ENCODE measurements around the gene TMEM26. TPM values are rescaled to one million over a fixed set of nuclear protein-coding genes. Genes with fewer than 3 reads are reported as not detected.

Gene TMEM26
- total and polyA plus RNA-seq, 2 donors, result 2.5 to 3.4 TPM

DNA sequence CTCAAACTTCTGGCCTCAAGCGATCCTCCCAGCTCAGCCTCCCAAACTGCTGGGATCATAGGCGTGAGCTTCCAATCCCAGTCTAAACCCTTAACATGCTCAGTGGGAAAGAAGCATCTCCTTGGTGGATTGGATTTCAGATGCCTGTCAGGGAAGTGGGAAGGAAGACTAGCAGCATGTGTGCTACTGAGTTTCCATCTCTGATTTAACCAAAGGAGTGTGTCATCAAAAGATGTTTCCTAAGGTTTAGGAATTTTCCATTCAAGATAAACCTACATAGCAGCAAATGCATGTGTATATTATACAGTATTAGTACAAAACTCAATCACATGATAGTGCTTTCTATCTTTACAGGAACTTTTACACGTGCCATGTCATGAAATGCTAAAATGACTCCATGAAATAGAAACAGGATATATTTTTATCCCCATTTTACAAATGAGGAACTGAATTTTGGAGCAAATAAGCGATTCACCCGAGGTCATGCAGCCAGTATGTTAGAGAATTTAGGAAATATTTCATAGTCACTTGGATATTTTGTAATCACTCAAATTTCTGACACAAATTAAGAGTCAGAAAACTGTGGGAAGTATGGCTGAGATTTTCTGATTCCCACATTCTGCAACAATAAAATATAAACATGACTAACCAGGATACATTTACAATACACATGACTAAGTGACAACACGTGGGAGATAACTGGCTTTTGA is 11.4 kb upstream of the TMEM26 start:
- WGBS, result 72% methylated on average over 6 of the region's 6 CpGs
- H3K27ac ChIP-seq (ENCODE audit: low read depth in 1 of 2, low read length in 1 of 2), result no peak overlapping the region
- no peaks in the 10 kb centered on the region for H3K36me3 ChIP-seq (ENCODE audit: control insufficient read depth in 2 of 2, insufficient read depth in 2 of 2, low read length in 1 of 2)
- H3K27me3 ChIP-seq (ENCODE audit: control insufficient read depth in 2 of 2, insufficient read depth in 1 of 2, low read length in 1 of 2), result no peaks in the 10 kb centered on the region
- H3K4me1 ChIP-seq (ENCODE audit: control insufficient read depth in 2 of 2, insufficient read depth in 2 of 2, low read length in 2 of 2), result no peaks in the 10 kb centered on the region
- H3K4me3 ChIP-seq (ENCODE audit: low read length in 2 of 2), result no peak overlapping the region
- DNase-seq (ENCODE audit: low read depth in 6 of 9, low spot score in 9 of 9), result no peak
- H3K9me3 ChIP-seq (ENCODE audit: control insufficient read depth in 2 of 2, insufficient read depth in 1 of 2, low read length in 1 of 2), result no peaks in the 10 kb centered on the region

DNA sequence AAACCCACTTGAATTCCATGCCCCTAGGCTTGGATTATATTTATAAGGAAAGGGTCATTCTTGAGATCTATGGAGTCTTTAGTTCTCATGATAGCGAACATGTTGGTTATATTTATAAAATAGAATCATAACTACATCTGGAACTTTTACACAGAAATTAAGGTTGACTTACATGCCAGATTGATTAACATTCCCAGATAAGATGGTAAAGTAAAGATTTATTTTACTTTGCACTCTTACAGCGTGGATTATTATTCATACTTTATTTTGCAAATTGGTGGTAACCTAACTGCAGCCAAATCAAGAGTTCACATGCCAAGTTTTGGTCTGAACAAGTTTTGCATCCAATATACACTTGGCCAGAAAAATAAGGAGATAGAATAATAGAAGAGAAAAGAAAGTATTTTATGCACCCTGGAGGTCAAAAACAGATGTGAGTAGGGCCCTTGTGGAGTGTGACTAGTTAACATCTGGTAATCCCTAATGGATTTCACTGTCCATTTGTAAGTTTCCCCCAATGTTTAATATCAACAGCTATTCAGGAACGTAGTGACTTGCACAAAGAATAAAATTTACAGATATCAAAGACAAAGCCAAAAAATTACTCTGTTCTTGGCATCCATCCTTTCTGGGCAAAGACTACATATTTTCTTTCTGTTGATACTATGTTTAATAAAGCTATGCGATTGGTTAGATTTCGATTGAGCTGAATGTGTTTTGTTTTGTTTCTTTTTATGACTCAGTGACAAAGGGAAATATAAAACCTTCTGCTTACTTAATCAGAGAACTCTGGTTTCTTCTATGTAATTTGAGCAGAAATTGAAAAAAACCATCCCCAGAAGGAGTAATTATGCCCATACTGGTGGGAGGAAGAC is 10.1 kb upstream of the TMEM26 start:
- H3K27me3 ChIP-seq (ENCODE audit: control insufficient read depth in 2 of 2, insufficient read depth in 1 of 2, low read length in 1 of 2), result no peaks in the 10 kb centered on the region
- WGBS, result 92% methylated on average over 5 of the region's 5 CpGs
- no peak overlapping the region for H3K27ac ChIP-seq (ENCODE audit: low read depth in 1 of 2, low read length in 1 of 2)
- no peak overlapping the region for H3K4me3 ChIP-seq (ENCODE audit: low read length in 2 of 2)
- H3K4me1 ChIP-seq (ENCODE audit: control insufficient read depth in 2 of 2, insufficient read depth in 2 of 2, low read length in 2 of 2), result no peaks in the 10 kb centered on the region
- H3K36me3 ChIP-seq (ENCODE audit: control insufficient read depth in 2 of 2, insufficient read depth in 2 of 2, low read length in 1 of 2), result no peaks in the 10 kb centered on the region
- DNase-seq (ENCODE audit: low read depth in 6 of 9, low spot score in 9 of 9), result no peak
- no peaks in the 10 kb centered on the region for H3K9me3 ChIP-seq (ENCODE audit: control insufficient read depth in 2 of 2, insufficient read depth in 1 of 2, low read length in 1 of 2)

DNA sequence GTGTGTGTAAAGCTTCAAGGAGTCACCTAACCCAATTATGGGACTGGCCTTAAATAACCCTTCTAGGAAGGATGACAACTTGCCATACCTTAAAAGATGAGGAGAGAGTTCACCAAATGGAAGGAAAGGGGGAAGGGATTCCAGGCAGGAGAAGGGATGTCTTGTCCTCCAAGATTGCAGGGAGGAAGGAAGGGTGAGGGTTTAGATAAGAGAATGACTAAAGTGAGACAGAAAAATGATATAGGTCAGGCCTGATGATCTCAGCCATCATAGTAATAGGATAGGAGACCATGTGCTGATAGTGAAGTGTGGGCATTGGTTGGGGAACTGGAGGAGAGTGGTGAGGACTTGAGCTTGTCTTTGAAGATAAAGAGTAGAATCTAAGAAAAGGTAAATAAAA is 7.7 kb upstream of the TMEM26 start:
- Histone ChIP-seq H3K4me1 (ENCODE audit: control insufficient read depth in 2 of 2, insufficient read depth in 2 of 2, low read length in 2 of 2) (no peaks in the 10 kb centered on the region), H3K36me3 (ENCODE audit: control insufficient read depth in 2 of 2, insufficient read depth in 2 of 2, low read length in 1 of 2) (no peaks in the 10 kb centered on the region), H3K9me3 (ENCODE audit: control insufficient read depth in 2 of 2, insufficient read depth in 1 of 2, low read length in 1 of 2) (no peaks in the 10 kb centered on the region), H3K27me3 (ENCODE audit: control insufficient read depth in 2 of 2, insufficient read depth in 1 of 2, low read length in 1 of 2) (no peaks in the 10 kb centered on the region), H3K4me3 (ENCODE audit: low read length in 2 of 2) (no peak overlapping the region), H3K27ac (ENCODE audit: low read depth in 1 of 2, low read length in 1 of 2) (no peak overlapping the region)
- no peak for DNase-seq (ENCODE audit: low read depth in 6 of 9, low spot score in 9 of 9)

DNA sequence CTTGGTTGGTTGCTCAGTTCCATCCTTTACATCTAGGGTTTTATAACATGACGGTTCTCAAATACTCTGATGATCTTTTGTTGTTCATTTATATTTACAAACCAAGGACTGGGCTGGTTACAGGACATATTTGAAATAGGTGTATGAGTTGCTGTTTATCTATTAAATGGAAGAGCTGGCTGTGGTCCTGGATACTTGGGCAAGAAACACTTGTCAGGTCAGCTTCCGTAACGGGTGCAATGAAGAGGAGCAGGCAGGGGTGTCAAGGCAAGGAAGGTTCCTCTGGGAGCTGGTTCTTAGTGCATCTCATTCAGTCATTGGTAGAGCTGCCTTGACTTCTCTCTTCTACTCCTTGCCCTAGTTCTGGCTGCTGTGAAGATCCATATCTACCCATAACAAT is 4.8 kb upstream of the TMEM26 start:
- no peak for DNase-seq (ENCODE audit: low read depth in 6 of 9, low spot score in 9 of 9)
- peaks cover 0 to 8% of the 10 kb centered on the region in 2 donors for H3K27me3 ChIP-seq (ENCODE audit: control insufficient read depth in 2 of 2, insufficient read depth in 1 of 2, low read length in 1 of 2)
- H3K9me3 ChIP-seq (ENCODE audit: control insufficient read depth in 2 of 2, insufficient read depth in 1 of 2, low read length in 1 of 2), result no peaks in the 10 kb centered on the region
- peaks cover 0 to 2% of the 10 kb centered on the region in 2 donors for H3K4me1 ChIP-seq (ENCODE audit: control insufficient read depth in 2 of 2, insufficient read depth in 2 of 2, low read length in 2 of 2)
- H3K36me3 ChIP-seq (ENCODE audit: control insufficient read depth in 2 of 2, insufficient read depth in 2 of 2, low read length in 1 of 2), result no peaks in the 10 kb centered on the region
- H3K27ac ChIP-seq (ENCODE audit: low read depth in 1 of 2, low read length in 1 of 2), result no peak overlapping the region
- no peak overlapping the region for H3K4me3 ChIP-seq (ENCODE audit: low read length in 2 of 2)
- WGBS, result 99% methylated on average over 3 of the region's 3 CpGs

DNA sequence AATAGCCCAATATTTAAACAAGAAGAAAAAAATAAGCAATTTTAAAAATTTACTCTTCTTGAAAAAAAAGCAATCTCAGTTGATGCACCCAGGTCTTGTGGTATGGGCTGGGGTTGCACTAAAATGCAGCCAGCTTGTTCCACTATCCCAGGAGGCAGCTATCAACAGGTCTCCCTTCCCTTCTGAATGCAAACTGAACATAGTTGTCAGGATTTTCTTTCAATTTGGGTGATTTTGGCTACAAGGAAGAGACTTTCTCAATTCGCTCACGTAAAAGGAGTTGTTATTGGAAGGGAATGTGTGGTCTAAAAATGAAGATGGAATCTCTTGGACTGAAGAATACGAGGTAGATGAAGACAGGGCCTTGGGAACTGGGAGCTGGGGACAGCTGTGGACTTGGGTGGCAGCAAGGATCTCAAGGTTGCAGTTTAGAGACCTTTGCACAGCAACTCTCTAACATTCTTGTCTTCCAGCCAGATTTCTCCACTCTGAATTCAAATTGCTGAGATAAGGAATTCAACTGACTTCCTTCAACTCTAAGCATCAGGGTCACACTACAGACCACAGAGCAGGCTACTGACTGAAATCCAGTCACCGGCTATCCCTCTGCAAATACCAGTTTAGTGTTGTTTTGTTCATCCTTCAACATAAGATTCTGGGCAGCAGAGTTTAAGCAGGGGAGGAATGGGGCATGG is 3.1 kb upstream of the TMEM26 start:
- Histone ChIP-seq H3K4me3 (ENCODE audit: low read length in 2 of 2) (no peak overlapping the region), H3K4me1 (ENCODE audit: control insufficient read depth in 2 of 2, insufficient read depth in 2 of 2, low read length in 2 of 2) (peaks cover 7 to 8% of the 10 kb centered on the region in 2 donors), H3K27ac (ENCODE audit: low read depth in 1 of 2, low read length in 1 of 2) (no peak overlapping the region), H3K9me3 (ENCODE audit: control insufficient read depth in 2 of 2, insufficient read depth in 1 of 2, low read length in 1 of 2) (no peaks in the 10 kb centered on the region), H3K27me3 (ENCODE audit: control insufficient read depth in 2 of 2, insufficient read depth in 1 of 2, low read length in 1 of 2) (peaks cover 0 to 19% of the 10 kb centered on the region in 2 donors), H3K36me3 (ENCODE audit: control insufficient read depth in 2 of 2, insufficient read depth in 2 of 2, low read length in 1 of 2) (no peaks in the 10 kb centered on the region)
- 91% methylated on average over 4 of the region's 4 CpGs for WGBS
- DNase-seq (ENCODE audit: low read depth in 6 of 9, low spot score in 9 of 9), result no peak

DNA sequence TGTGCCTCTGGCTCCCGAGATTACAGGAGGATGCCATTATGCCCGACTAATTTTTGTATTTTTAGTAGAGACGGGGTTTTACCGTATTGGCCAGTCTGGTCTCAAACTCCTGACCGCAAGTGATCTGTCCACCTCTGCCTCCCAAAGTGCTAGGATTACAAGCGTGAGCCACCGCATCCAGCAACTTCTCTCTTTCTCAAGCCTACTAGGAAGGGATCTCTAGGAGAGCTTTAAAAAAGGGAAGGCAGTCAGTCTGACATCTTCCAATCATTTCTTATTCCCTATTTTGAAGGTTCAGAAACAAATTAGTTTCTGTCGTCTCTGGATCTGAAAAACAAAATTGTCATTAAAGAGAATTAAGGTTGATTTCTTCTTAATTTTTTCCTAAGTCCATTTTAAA is 2.5 kb upstream of the TMEM26 start:
- Histone ChIP-seq H3K9me3 (ENCODE audit: control insufficient read depth in 2 of 2, insufficient read depth in 1 of 2, low read length in 1 of 2) (no peaks in the 10 kb centered on the region), H3K4me3 (ENCODE audit: low read length in 2 of 2) (no peak overlapping the region), H3K27ac (ENCODE audit: low read depth in 1 of 2, low read length in 1 of 2) (no peak overlapping the region), H3K27me3 (ENCODE audit: control insufficient read depth in 2 of 2, insufficient read depth in 1 of 2, low read length in 1 of 2) (peaks cover 0 to 19% of the 10 kb centered on the region in 2 donors), H3K36me3 (ENCODE audit: control insufficient read depth in 2 of 2, insufficient read depth in 2 of 2, low read length in 1 of 2) (no peaks in the 10 kb centered on the region), H3K4me1 (ENCODE audit: control insufficient read depth in 2 of 2, insufficient read depth in 2 of 2, low read length in 2 of 2) (peaks cover 7 to 8% of the 10 kb centered on the region in 2 donors)
- 97% methylated on average over 8 of the region's 8 CpGs for WGBS
- DNase-seq (ENCODE audit: low read depth in 6 of 9, low spot score in 9 of 9), result no peak

DNA sequence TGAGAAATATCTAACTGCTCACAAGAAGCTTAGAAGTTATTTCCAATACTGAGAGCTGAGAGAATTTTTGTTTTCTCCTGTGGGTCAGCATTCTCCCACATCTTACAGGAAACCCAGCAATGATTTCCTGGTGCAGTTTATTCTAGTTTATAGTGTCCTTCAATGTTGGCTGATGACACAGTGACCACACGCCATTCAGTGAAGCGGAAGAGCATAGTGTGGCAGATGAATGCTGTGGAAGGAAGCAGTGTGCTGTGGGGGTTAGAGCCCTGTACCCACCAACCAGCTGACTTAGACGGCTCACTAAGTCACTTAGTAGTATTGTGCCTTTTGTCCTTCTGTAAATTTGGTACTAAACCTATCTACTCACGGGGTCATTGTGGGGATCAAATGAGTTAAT is 1.4 kb upstream of the TMEM26 start:
- peaks cover 7 to 8% of the 10 kb centered on the region in 2 donors for H3K4me1 ChIP-seq (ENCODE audit: control insufficient read depth in 2 of 2, insufficient read depth in 2 of 2, low read length in 2 of 2)
- WGBS, result 97% methylated on average over 4 of the region's 4 CpGs
- H3K27ac ChIP-seq (ENCODE audit: low read depth in 1 of 2, low read length in 1 of 2), result no peak overlapping the region

DNA sequence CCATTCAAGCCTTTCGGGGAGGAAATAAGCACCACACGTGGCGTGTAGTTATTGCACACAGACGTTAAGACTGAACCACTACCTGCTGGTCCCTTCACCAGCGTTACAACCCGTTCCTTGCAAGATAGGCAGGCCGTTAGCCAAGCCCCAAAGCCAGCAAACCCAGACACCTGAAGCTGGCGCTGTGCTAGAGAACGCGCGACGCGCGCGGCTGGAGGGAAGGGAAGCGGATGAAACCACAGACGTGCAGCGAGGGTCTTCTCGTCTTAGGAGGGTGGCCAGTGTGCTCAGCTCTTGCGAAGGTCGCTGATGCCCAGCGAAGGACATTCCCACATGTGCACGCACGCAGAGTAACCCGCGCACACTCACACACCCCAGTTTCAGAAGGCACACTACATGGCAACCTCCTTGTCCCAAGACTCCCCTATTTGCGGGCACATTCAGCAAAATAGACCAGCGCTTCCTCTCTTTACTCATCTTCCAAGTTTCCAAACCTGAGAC is 980 bp downstream of the TMEM26 start:
- H3K9me3 ChIP-seq (ENCODE audit: control insufficient read depth in 2 of 2, insufficient read depth in 1 of 2, low read length in 1 of 2), result no peaks in the 10 kb centered on the region
- DNase-seq (ENCODE audit: low read depth in 6 of 9, low spot score in 9 of 9), result peak in 3 of 9 donors; percentile 38 to 49 (median 40)
- H3K27me3 ChIP-seq (ENCODE audit: control insufficient read depth in 2 of 2, insufficient read depth in 1 of 2, low read length in 1 of 2), result peaks cover 0 to 19% of the 10 kb centered on the region in 2 donors
- peak overlapping the region; percentile 44 to 53 for H3K27ac ChIP-seq (ENCODE audit: low read depth in 1 of 2, low read length in 1 of 2)
- WGBS, result 4% methylated on average over 28 of the region's 28 CpGs
- peak overlapping the region; percentile 47 to 52 for H3K4me3 ChIP-seq (ENCODE audit: low read length in 2 of 2)
- no peaks in the 10 kb centered on the region for H3K36me3 ChIP-seq (ENCODE audit: control insufficient read depth in 2 of 2, insufficient read depth in 2 of 2, low read length in 1 of 2)
- H3K4me1 ChIP-seq (ENCODE audit: control insufficient read depth in 2 of 2, insufficient read depth in 2 of 2, low read length in 2 of 2), result peaks cover 7 to 8% of the 10 kb centered on the region in 2 donors

More for the DNA sequence above, 1.4 kb upstream of the TMEM26 start:
- Histone ChIP-seq H3K36me3 (ENCODE audit: control insufficient read depth in 2 of 2, insufficient read depth in 2 of 2, low read length in 1 of 2) (no peaks in the 10 kb centered on the region), H3K27me3 (ENCODE audit: control insufficient read depth in 2 of 2, insufficient read depth in 1 of 2, low read length in 1 of 2) (peaks cover 0 to 19% of the 10 kb centered on the region in 2 donors), H3K9me3 (ENCODE audit: control insufficient read depth in 2 of 2, insufficient read depth in 1 of 2, low read length in 1 of 2) (no peaks in the 10 kb centered on the region), H3K4me3 (ENCODE audit: low read length in 2 of 2) (no peak overlapping the region)
- no peak for DNase-seq (ENCODE audit: low read depth in 6 of 9, low spot score in 9 of 9)

Data from thymus (tissue), 11 donors.